Neural progenitor cell (in vitro differentiated cells): ENCODE results near the gene MYRFL.

Experiments
- EZH2 ChIP-seq: fragments of 200-600 bp; sonication (generic); IDR thresholded peaks from 2 replicates; pipeline ENCODE4 v1.6.1; 2017; ENCODE audit warnings: antibody characterized with exemption, mild to moderate bottlenecking, moderate library complexity
- EZH2phosphoT487 ChIP-seq: fragments of 200-600 bp; sonication (generic); IDR thresholded peaks from 2 replicates; pipeline ENCODE4 v1.6.1; 2017; ENCODE audit warnings: antibody characterized with exemption
- TF ChIP-seq, protein P1 (sequence below): fragments of 200-600 bp; sonication (generic); IDR thresholded peaks from 2 replicates; pipeline ENCODE4 v1.5.1; 2017; ENCODE audit warnings: antibody characterized with exemption, mild to moderate bottlenecking

DNA sequence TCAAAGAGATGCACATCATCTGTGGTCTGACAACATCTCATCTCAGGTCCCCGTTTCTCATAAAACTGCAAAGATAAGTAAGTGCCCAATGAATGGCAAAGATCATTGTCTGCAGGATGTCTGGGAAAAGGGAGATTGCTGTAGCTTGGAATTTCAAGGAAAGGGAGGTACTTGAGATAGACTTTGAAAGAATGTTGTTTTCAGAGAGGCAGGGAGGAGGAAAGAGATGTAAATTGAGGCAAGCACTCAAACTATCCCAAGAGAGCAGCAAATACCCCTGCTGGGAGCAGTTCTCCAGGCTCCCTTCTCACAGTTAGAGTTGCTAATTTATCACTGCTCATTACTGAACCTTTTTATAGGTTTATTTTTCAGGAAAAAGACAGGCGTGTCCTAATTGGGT is 107.1 kb downstream of the MYRFL start:
- TF ChIP-seq, protein P1, sequence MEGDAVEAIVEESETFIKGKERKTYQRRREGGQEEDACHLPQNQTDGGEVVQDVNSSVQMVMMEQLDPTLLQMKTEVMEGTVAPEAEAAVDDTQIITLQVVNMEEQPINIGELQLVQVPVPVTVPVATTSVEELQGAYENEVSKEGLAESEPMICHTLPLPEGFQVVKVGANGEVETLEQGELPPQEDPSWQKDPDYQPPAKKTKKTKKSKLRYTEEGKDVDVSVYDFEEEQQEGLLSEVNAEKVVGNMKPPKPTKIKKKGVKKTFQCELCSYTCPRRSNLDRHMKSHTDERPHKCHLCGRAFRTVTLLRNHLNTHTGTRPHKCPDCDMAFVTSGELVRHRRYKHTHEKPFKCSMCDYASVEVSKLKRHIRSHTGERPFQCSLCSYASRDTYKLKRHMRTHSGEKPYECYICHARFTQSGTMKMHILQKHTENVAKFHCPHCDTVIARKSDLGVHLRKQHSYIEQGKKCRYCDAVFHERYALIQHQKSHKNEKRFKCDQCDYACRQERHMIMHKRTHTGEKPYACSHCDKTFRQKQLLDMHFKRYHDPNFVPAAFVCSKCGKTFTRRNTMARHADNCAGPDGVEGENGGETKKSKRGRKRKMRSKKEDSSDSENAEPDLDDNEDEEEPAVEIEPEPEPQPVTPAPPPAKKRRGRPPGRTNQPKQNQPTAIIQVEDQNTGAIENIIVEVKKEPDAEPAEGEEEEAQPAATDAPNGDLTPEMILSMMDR, result no peak
- TF ChIP-seq EZH2, result no peak
- TF ChIP-seq EZH2phosphoT487, result no peak
